NK-92 (cell line): ENCODE measurements around the gene DLGAP1.

Experiments
- DNase-seq: peaks from one replicate; lab custom pipeline; 2025; ENCODE audit not compliant: unreplicated experiment; lab: John Stamatoyannopoulos, UW

DLGAP1 gene

GRCh38 chr18:3960977-3961376 lies 494.1 kb downstream of the DLGAP1 start:
- no peak for DNase-seq

GRCh38 chr18:3960142-3960541 lies 495.0 kb downstream of the DLGAP1 start:
- DNase-seq = no peak

- no peak for DNase-seq
Measured at GRCh38 chr18:3952031-3952430, 503.1 kb downstream of the DLGAP1 start.

GRCh38 chr18:3950668-3951404 lies 504.3 kb downstream of the DLGAP1 start:
- no peak for DNase-seq

GRCh38 chr18:3948958-3949357 lies 506.1 kb downstream of the DLGAP1 start:
- DNase-seq = no peak

GRCh38 chr18:3947383-3947782 lies 507.7 kb downstream of the DLGAP1 start:
- no peak for DNase-seq

GRCh38 chr18:3935305-3935704 lies 519.8 kb downstream of the DLGAP1 start:
- no peak for DNase-seq

- no peak for DNase-seq
Measured at GRCh38 chr18:3932276-3932675, 522.8 kb downstream of the DLGAP1 start.

GRCh38 chr18:3931542-3932112 lies 523.5 kb downstream of the DLGAP1 start:
- no peak for DNase-seq

GRCh38 chr18:3931013-3931315 lies 524.1 kb downstream of the DLGAP1 start:
- no peak for DNase-seq

GRCh38 chr18:3930126-3931012 lies 524.7 kb downstream of the DLGAP1 start:
- no peak for DNase-seq

GRCh38 chr18:3924455-3924854 lies 530.7 kb downstream of the DLGAP1 start:
- no peak for DNase-seq

- no peak for DNase-seq
Measured at GRCh38 chr18:3923750-3924149, 531.4 kb downstream of the DLGAP1 start.

GRCh38 chr18:3921826-3922225 lies 533.3 kb downstream of the DLGAP1 start:
- DNase-seq = no peak

GRCh38 chr18:3920832-3921231 lies 534.3 kb downstream of the DLGAP1 start:
- DNase-seq = no peak

- DNase-seq = no peak
Measured at GRCh38 chr18:3919396-3920061, 535.6 kb downstream of the DLGAP1 start.

- DNase-seq = no peak
Measured at GRCh38 chr18:3916082-3916481, 539.0 kb downstream of the DLGAP1 start.

- DNase-seq = no peak
Measured at GRCh38 chr18:3914833-3915610, 540.1 kb downstream of the DLGAP1 start.

GRCh38 chr18:3914109-3914508 lies 541.0 kb downstream of the DLGAP1 start:
- no peak for DNase-seq

GRCh38 chr18:3912705-3913104 lies 542.4 kb downstream of the DLGAP1 start:
- DNase-seq = no peak

GRCh38 chr18:3911413-3911812 lies 543.7 kb downstream of the DLGAP1 start:
- DNase-seq = no peak
